AG09309 (cell line): ENCODE results near the gene GLIS1.

Experiments
- DNase-seq: peaks from one replicate; pipeline ENCODE4 v3.0.0-alpha.2; 2010; ENCODE audit warnings: low read depth
- H3K4me3 ChIP-seq: 2 replicates; pipeline ENCODE4 v1.5.1; 2011; ENCODE audit warnings: mild to moderate bottlenecking, low read depth, low read length, moderate library complexity; ENCODE audit not compliant: control insufficient read depth
- TF ChIP-seq, protein P1 (sequence below): IDR thresholded peaks from 2 replicates; pipeline ENCODE4 v1.5.1; 2011; ENCODE audit warnings: mild to moderate bottlenecking, low read depth, low read length, inconsistent platforms; ENCODE audit not compliant: insufficient read depth, control insufficient read depth; ENCODE audit errors: missing control alignments

Gene GLIS1

DNA sequence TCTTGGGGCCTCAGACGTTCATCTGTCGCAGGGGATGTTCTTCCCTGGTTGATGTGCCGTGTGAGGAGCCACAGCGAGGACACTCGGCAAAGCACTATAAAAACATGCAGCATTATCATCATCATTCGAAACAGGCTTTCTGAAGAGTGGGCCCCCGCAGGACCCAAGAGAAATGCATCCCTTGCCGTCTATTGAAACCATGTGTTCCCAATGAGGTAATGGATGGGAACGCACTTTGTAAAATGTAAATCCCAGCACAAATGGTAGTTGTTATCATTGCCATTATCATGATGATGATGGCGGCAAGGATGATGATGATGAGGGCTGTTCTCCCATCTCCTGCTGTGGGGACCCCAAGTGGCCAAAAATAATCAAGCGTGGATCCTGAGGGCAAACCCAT lies 76.8 kb downstream of the GLIS1 start:
- no peak overlapping the region for H3K4me3 ChIP-seq
- TF ChIP-seq, protein P1, sequence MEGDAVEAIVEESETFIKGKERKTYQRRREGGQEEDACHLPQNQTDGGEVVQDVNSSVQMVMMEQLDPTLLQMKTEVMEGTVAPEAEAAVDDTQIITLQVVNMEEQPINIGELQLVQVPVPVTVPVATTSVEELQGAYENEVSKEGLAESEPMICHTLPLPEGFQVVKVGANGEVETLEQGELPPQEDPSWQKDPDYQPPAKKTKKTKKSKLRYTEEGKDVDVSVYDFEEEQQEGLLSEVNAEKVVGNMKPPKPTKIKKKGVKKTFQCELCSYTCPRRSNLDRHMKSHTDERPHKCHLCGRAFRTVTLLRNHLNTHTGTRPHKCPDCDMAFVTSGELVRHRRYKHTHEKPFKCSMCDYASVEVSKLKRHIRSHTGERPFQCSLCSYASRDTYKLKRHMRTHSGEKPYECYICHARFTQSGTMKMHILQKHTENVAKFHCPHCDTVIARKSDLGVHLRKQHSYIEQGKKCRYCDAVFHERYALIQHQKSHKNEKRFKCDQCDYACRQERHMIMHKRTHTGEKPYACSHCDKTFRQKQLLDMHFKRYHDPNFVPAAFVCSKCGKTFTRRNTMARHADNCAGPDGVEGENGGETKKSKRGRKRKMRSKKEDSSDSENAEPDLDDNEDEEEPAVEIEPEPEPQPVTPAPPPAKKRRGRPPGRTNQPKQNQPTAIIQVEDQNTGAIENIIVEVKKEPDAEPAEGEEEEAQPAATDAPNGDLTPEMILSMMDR: no peak
- DNase-seq: no peak

DNA sequence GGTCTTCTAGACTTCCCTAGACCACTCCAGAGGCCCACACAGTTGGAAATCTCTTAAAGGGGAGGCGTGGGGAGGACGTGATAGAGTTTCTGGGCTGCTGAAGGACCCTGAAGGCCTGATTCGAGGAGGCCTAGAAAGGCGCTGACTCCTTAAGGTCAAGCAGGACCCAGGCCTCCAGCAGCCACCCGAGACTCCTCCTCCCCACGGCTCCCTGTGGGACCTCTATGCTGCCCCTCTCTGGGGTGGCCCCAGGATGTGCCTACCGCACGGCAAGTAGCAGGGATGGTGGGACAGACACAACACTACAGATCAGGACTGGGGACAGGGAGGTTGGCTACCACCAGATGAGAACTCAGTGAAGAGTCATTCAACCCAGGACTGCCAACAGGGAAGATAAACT lies 77.5 kb downstream of the GLIS1 start:
- TF ChIP-seq, protein P1: no peak
- H3K4me3 ChIP-seq: no peak overlapping the region
- DNase-seq: no peak

DNA sequence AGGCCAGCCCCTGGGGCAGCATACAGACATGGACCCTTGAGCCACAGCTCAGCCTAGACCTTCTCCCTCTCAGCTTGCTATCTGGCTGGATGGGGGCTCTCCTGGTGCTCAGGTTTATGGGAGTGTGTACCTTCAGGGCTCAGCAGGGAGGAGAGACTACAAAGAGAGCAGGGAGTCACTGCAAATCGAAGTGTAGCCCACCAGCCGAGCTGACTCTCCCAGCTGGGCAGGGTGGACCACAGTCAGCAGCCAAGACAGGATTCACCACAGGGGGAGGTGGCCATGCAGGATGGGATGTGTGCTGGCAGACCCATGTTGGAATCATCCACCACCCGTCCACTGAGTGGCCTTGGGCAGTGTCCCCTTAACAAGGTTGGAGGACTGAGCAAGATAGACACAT lies 78.3 kb downstream of the GLIS1 start:
- H3K4me3 ChIP-seq: no peak overlapping the region
- DNase-seq: no peak
- TF ChIP-seq, protein P1: no peak

- H3K4me3 ChIP-seq: no peak overlapping the region
- TF ChIP-seq, protein P1: no peak
These were observed 79.5 kb downstream of the GLIS1 start for GRCh38 chr1:53659436-53659835.

DNA sequence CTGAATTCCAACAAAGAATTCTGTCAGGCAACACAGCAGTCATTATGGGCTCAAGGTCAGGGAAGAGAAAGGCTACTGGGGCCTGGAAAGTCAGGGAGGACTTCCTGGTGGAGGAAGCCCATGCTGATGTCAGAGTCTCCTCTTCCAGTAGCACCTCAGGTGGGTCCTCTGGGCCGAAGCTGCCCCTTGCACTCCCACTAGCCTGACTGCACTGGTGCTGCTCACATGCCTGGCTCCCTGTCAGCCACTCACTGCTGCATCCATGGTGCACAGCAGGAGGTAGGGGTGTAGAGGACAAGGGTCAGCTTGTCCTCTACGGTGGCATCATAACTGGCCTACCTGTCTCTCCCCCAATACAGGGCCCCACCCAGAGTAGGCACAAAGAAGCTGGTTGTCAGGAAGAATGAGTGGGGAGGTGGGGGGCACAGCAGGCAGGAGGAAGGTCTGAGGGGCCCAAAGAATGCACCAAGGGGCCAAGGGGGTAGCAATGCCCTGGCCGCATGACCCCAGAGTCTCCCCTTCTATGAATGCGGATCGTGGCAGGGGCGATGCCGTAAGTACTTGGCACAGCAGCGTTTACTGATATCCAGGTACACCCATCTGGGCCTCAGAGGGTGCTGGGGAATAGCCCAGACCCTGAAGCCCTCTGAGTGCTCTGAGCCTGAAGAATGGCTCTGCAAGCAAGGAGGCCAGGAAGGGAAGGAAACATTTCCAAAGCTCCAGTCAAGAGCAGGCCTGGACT lies 80.3 kb downstream of the GLIS1 start:
- TF ChIP-seq, protein P1: no peak

More at GRCh38 chr1:53659436-53659835, 79.5 kb downstream of the GLIS1 start:
- no peak for DNase-seq

DNA sequence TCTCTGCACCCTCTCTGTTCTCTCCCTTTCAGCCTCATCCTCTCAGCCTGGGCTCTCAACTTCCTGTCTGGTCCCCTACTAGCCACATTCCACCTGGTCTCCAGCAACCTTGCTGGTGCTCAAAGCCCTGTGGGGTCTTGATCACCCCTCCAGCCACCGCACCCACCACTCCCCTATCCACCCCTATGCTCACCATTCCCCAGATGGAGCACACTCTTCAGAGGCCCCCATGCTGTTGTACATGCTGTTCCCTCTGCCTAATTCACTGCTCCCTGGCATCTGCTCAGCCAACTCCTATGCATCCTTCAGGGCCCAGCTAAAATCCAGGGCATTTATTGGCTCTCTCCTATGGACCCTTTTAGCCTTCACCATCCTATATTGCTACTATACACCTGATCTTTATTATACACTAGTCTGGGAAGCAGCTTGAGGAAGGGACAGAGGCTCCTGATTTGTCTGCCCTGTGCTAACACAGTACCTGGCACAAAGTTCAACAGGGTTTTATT lies 81.0 kb downstream of the GLIS1 start:
- DNase-seq: no peak
- H3K4me3 ChIP-seq: no peak overlapping the region
- TF ChIP-seq, protein P1: no peak

More for the DNA sequence above, 80.3 kb downstream of the GLIS1 start:
- DNase-seq: no peak
- no peak overlapping the region for H3K4me3 ChIP-seq

DNA sequence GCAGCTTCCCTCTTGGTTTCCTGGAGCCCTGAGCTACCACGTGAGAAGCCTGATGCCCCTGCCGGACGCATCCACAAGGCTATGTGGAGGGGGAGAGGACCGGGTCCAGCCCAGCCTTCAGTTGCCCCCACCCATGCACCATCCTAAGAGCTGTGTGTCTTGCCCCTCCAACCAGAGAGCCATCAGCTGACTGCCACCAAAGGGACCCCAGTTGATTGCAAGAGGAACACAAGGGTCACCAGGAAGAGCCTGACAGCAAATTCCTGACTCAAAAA lies 81.5 kb downstream of the GLIS1 start:
- H3K4me3 ChIP-seq: no peak overlapping the region
- no peak for DNase-seq
- TF ChIP-seq, protein P1: no peak
